Ishikawa (cell line): ENCODE data around the gene EFNA5.

Source experiments
- CEBPB ChIP-seq: IDR thresholded peaks from 2 replicates; pipeline ENCODE4 v1.6.1; 2012
- CREB1 ChIP-seq: IDR thresholded peaks from 2 replicates; pipeline ENCODE4 v1.6.1; 2012; ENCODE audit warnings: low read depth
- EGR1 ChIP-seq: IDR thresholded peaks from 2 replicates; pipeline ENCODE4 v1.6.1; 2012
- EP300 ChIP-seq: IDR thresholded peaks from 2 replicates; pipeline ENCODE4 v1.6.1; 2012; ENCODE audit warnings: borderline replicate concordance
- FOXM1 ChIP-seq: IDR thresholded peaks from 2 replicates; pipeline ENCODE4 v1.6.1; 2012; ENCODE audit warnings: low read depth, borderline replicate concordance
- NFIC ChIP-seq: IDR thresholded peaks from 2 replicates; pipeline ENCODE4 v1.6.1; 2012
- RAD21 ChIP-seq: IDR thresholded peaks from 2 replicates; pipeline ENCODE4 v1.6.1; 2012; ENCODE audit warnings: low read depth
- TAF1 ChIP-seq: IDR thresholded peaks from 2 replicates; pipeline ENCODE4 v1.6.1; 2012; ENCODE audit warnings: low read depth, mild to moderate bottlenecking
- TCF12 ChIP-seq: IDR thresholded peaks from 2 replicates; pipeline ENCODE4 v1.6.1; 2012; ENCODE audit warnings: low read depth
- TEAD4 ChIP-seq: IDR thresholded peaks from 2 replicates; pipeline ENCODE4 v1.6.1; 2012
- YY1 ChIP-seq: IDR thresholded peaks from 2 replicates; pipeline ENCODE4 v1.6.1; 2012; ENCODE audit warnings: low read depth
- ZBTB7A ChIP-seq: IDR thresholded peaks from 2 replicates; pipeline ENCODE4 v1.6.1; 2012; ENCODE audit warnings: low read depth
- TF ChIP-seq, protein P1 (sequence below): IDR thresholded peaks from 2 replicates; pipeline ENCODE4 v1.6.1; 2012
- TF ChIP-seq, protein P2 (sequence below): IDR thresholded peaks from 2 replicates; pipeline ENCODE4 v1.6.1; 2012; ENCODE audit warnings: low read depth, mild to moderate bottlenecking
- TF ChIP-seq, protein P3 (sequence below): IDR thresholded peaks from 2 replicates; pipeline ENCODE4 v1.6.1; 2012

EFNA5 gene

DNA sequence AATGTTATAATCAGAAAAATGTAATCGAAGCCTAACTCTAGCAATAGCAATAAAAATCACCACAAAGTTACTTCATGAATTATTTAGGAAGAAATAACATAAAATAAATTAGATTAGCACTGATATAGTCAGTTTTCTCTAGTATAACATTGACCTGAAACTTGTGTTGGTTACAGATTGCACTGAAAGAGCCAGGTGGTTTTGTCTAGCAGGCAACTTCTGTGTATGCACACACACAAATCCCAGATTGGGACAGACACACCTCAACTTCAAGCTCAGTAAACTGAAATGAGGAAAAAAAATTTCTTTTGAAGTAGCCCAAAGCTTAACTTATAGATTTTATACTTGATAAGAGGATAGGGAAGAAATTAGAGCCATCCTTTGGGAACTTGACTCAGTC lies 129.3 kb downstream of the EFNA5 start:
- TF ChIP-seq NFIC (no peak), CEBPB (no peak), FOXM1 (no peak), CREB1 (no peak), TAF1 (no peak)
- TF ChIP-seq, protein P1, sequence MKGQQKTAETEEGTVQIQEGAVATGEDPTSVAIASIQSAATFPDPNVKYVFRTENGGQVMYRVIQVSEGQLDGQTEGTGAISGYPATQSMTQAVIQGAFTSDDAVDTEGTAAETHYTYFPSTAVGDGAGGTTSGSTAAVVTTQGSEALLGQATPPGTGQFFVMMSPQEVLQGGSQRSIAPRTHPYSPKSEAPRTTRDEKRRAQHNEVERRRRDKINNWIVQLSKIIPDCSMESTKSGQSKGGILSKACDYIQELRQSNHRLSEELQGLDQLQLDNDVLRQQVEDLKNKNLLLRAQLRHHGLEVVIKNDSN, result no peak
- TF ChIP-seq, protein P2, sequence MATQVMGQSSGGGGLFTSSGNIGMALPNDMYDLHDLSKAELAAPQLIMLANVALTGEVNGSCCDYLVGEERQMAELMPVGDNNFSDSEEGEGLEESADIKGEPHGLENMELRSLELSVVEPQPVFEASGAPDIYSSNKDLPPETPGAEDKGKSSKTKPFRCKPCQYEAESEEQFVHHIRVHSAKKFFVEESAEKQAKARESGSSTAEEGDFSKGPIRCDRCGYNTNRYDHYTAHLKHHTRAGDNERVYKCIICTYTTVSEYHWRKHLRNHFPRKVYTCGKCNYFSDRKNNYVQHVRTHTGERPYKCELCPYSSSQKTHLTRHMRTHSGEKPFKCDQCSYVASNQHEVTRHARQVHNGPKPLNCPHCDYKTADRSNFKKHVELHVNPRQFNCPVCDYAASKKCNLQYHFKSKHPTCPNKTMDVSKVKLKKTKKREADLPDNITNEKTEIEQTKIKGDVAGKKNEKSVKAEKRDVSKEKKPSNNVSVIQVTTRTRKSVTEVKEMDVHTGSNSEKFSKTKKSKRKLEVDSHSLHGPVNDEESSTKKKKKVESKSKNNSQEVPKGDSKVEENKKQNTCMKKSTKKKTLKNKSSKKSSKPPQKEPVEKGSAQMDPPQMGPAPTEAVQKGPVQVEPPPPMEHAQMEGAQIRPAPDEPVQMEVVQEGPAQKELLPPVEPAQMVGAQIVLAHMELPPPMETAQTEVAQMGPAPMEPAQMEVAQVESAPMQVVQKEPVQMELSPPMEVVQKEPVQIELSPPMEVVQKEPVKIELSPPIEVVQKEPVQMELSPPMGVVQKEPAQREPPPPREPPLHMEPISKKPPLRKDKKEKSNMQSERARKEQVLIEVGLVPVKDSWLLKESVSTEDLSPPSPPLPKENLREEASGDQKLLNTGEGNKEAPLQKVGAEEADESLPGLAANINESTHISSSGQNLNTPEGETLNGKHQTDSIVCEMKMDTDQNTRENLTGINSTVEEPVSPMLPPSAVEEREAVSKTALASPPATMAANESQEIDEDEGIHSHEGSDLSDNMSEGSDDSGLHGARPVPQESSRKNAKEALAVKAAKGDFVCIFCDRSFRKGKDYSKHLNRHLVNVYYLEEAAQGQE, result no peak

DNA sequence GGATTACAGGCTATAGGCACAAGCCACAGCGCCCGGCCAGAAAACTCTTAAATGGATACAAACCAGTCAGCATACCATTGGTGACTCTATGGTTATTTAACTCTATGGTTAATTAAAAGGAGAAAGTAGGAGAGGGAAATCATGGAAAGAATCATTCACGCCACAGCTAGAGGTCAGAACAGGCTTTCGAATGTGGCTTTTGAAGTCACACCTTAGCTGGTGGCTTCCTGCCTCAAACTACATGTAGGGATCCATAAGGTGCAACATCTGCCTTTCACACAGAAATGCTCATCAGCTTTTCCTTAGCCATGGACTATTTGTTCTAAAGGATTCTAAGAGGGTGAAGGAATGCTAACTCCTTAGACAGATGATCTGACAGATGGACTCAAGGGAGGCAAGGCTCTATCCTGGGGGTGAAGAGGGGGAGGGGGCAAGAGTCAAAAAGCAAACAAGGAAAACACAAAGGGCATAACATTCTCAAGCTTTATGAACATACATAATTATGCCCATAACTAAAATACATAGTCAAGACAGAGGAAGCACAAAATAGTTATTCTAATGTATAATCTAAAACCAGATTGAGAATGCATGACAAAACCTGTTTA lies 130.9 kb downstream of the EFNA5 start:
- TF ChIP-seq NFIC, result no peak
- no peak for TF ChIP-seq ZBTB7A
- no peak for TF ChIP-seq TAF1
- no peak for TF ChIP-seq TEAD4
- no peak for TF ChIP-seq EP300
- no peak for TF ChIP-seq CREB1
- TF ChIP-seq FOXM1, result no peak
- TF ChIP-seq, protein P3, sequence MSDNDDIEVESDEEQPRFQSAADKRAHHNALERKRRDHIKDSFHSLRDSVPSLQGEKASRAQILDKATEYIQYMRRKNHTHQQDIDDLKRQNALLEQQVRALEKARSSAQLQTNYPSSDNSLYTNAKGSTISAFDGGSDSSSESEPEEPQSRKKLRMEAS, result no peak
- TF ChIP-seq, protein P2, result no peak
- no peak for TF ChIP-seq YY1
- TF ChIP-seq CEBPB, result no peak
- no peak for TF ChIP-seq EGR1
- TF ChIP-seq, protein P1, result no peak
- no peak for TF ChIP-seq RAD21
- no peak for TF ChIP-seq TCF12

DNA sequence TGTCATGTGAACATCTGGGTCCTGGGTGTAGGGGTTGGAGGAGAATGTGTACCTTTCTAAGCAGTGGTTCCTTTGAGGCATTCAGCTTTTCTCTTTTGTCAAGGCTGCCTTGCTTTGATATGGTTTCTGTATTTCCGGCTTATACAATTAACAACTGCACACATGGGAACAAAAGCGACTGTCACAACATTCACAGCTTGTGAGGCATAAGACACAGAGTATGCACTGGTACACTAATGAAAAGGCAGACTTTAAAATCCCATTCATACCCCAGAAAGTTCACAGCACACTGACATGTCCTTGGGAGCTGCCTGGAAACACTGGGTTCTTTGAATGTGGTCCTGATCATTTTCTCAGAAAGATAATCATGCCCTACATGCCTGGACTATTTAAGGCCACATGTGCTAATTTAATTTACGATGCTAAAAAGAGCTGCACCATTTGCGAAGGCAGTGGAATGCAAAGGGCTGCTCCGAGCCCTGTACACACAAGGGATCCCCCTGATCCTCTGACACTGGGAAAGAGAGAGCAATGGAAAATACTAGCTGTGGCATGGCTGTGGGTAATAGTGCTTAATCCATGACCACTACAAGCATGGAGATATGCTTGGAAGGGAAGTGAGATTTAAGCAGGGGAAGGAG lies 131.8 kb downstream of the EFNA5 start:
- TF ChIP-seq, protein P2, result no peak
- TF ChIP-seq, protein P3, result no peak
- TF ChIP-seq TAF1 (no peak), CREB1 (no peak), ZBTB7A (no peak), RAD21 (no peak), YY1 (no peak), TCF12 (no peak), NFIC (no peak), CEBPB (no peak), EGR1 (no peak), EP300 (no peak), FOXM1 (no peak)
- TF ChIP-seq, protein P1, result no peak

DNA sequence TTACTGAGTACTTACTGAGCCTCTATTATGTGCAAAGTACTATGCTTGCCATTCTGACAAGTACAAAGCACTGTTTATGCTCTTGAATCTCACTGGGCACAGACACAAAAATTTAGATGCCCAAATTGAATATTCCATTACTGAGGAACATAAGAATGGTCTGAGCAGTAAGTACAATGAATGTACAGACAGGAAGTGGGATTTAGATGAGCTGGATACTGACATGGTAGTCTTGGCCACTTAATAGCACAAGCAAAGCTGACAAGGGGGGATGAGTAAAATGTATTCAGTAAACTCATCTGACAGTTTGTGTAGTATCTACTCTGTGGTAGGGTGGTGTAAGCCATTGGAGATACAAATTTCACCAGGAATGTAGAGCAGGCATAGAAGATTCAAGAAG lies 132.4 kb downstream of the EFNA5 start:
- TF ChIP-seq CREB1 (no peak), YY1 (no peak), TEAD4 (no peak), CEBPB (no peak), TCF12 (no peak), EP300 (no peak), TAF1 (no peak)
- TF ChIP-seq, protein P3, result no peak
- TF ChIP-seq, protein P1, result no peak
